Lower leg skin (tissue), 3 donors: ENCODE results near the gene CEP63.

Source experiments
- POLR2A ChIP-seq, 2 donors: fragments of 450-650 bp; IDR thresholded peaks; one replicate each; pipeline ENCODE4 v1.6.1; 2016 to 2017; ENCODE audit warnings: antibody characterized with exemption in 2 of 2, mild to moderate bottlenecking in 1 of 2, moderate library complexity in 1 of 2
- TF ChIP-seq, protein P1 (sequence below), 3 donors: fragments of 450-650 bp; IDR thresholded peaks; one replicate each; pipeline ENCODE4 v1.5.1; 2016; ENCODE audit warnings: antibody characterized with exemption in 3 of 3, mild to moderate bottlenecking in 3 of 3, moderate library complexity in 2 of 3

DNA sequence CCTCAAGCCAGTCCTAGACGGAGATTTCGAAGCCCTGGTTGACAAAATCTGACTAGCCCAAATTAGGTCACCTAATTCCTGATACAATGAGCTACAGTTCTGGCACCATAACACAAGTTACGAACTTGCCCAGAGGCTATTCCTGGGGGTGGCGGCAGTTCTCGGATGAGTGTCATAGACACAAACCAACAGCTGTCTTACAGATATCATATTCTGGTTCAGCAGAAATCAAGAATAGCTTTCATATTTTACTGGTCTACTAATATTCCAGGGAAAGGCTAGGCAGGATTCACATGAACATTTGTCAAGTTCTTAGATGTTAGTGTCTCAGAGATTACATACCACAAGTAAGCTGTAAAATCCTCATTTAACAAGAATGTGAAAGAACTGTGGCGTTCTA, 8.9 kb upstream of the CEP63 start:
- TF ChIP-seq, protein P1, sequence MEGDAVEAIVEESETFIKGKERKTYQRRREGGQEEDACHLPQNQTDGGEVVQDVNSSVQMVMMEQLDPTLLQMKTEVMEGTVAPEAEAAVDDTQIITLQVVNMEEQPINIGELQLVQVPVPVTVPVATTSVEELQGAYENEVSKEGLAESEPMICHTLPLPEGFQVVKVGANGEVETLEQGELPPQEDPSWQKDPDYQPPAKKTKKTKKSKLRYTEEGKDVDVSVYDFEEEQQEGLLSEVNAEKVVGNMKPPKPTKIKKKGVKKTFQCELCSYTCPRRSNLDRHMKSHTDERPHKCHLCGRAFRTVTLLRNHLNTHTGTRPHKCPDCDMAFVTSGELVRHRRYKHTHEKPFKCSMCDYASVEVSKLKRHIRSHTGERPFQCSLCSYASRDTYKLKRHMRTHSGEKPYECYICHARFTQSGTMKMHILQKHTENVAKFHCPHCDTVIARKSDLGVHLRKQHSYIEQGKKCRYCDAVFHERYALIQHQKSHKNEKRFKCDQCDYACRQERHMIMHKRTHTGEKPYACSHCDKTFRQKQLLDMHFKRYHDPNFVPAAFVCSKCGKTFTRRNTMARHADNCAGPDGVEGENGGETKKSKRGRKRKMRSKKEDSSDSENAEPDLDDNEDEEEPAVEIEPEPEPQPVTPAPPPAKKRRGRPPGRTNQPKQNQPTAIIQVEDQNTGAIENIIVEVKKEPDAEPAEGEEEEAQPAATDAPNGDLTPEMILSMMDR (IDR thresholded peaks at IDR 0.05) = no peak
- TF ChIP-seq POLR2A (IDR thresholded peaks at IDR 0.05) = no peak
